HL-60/S4 (cell line): ENCODE measurements around the gene THRAP3.
"Not testable (repeated sequence)": the region's sequence is repeated elsewhere in the genome, so short reads cannot be mapped to it uniquely, and the experiment has no call there.

ENCODE experiments used
- in situ Hi-C: fragments of 300-500 bp; cut with MboI; formaldehyde crosslinking; loops from 2 replicates; pipeline ENCODE4 v1.14.3; 2022; ENCODE audit warnings: low sequenced_read_pairs

The THRAP3 gene

GRCh38 chr1:36206323-36206858 lies 17.9 kb upstream of the THRAP3 start:
- in situ Hi-C loops = no loop called here

- in situ Hi-C loops = no loop called here
These were observed 16.9 kb upstream of the THRAP3 start for GRCh38 chr1:36207339-36207738.

GRCh38 chr1:36208978-36209703 lies 15.1 kb upstream of the THRAP3 start:
- in situ Hi-C loops = no loop called here

- in situ Hi-C loops = no loop called here
These were observed 12.9 kb upstream of the THRAP3 start for GRCh38 chr1:36211307-36211706.

- in situ Hi-C loops = no loop called here
These were observed 12.4 kb upstream of the THRAP3 start for GRCh38 chr1:36211841-36212240.

GRCh38 chr1:36212782-36213181 lies 11.5 kb upstream of the THRAP3 start:
- in situ Hi-C loops = no loop called here

- in situ Hi-C loops = no loop called here
These were observed 6.6 kb upstream of the THRAP3 start for GRCh38 chr1:36217670-36218069.

GRCh38 chr1:36221901-36222300 lies 2.3 kb upstream of the THRAP3 start:
- in situ Hi-C loops = not testable (repeated sequence)

- in situ Hi-C loops = no loop called here
These were observed 1.5 kb upstream of the THRAP3 start for GRCh38 chr1:36222481-36223380.

- in situ Hi-C loops = no loop called here
These were observed 755 bp upstream of the THRAP3 start for GRCh38 chr1:36223381-36223995.

- in situ Hi-C loops = no loop called here
These were observed 467 bp downstream of the THRAP3 start for GRCh38 chr1:36224537-36225282.

- in situ Hi-C loops = no loop called here
These were observed 1.1 kb downstream of the THRAP3 start for GRCh38 chr1:36225283-36225899.

- in situ Hi-C loops = not testable (repeated sequence)
These were observed 6.0 kb downstream of the THRAP3 start for GRCh38 chr1:36230279-36230678.

- in situ Hi-C loops = no loop called here
These were observed 6.9 kb downstream of the THRAP3 start for GRCh38 chr1:36231191-36231590.

GRCh38 chr1:36232212-36233095 lies 8.2 kb downstream of the THRAP3 start:
- in situ Hi-C loops = no loop called here

- in situ Hi-C loops = no loop called here
These were observed 12.1 kb downstream of the THRAP3 start for GRCh38 chr1:36236302-36236701.

GRCh38 chr1:36238433-36238832 lies 14.2 kb downstream of the THRAP3 start:
- in situ Hi-C loops = no loop called here

- in situ Hi-C loops = no loop called here
These were observed 15.8 kb downstream of the THRAP3 start for GRCh38 chr1:36239941-36240637.

GRCh38 chr1:36247538-36247937 lies 23.3 kb downstream of the THRAP3 start:
- in situ Hi-C loops = no loop called here
